ENCODE data around the gene AUTS2.

AUTS2 gene

DNA sequence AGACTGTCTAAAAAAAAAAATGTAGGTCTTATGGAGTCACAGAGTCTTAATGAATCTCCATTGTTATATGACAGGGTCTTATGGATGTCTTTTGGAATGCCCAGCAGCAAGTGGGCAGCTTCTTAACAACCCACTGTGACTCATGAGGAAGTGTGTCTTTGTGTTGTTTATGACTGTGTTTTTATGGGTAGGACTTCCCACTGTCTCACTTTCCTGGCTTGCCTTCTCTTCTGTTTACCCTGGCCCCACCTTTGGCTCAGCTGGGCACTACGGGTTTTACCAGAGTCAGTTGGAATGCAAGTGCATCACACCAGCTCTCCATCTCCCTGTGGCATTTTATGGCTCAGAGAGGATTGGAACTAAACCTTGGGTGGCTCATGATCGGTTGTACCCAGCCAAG lies 580.5 kb downstream of the AUTS2 start:
- Histone ChIP-seq H2AK5ac (ENCODE audit: low read length) (no peak overlapping the region), H3K4me1 (ENCODE audit: control insufficient read depth, low read depth, low read length) (peaks cover 3% of the 10 kb centered on the region), H3K27ac (ENCODE audit: low read depth, low read length) (no peak overlapping the region), H3K4me2 (ENCODE audit: low read length) (no peak overlapping the region), H2BK120ac (ENCODE audit: low read depth, low read length) (no peak overlapping the region), H3K79me1 (ENCODE audit: low read length) (no peaks in the 10 kb centered on the region), H3K36me3 (ENCODE audit: control insufficient read depth, insufficient read depth, low read length) (no peaks in the 10 kb centered on the region), H3K4ac (ENCODE audit: low read depth, low read length) (no peak overlapping the region), H3K27me3 (ENCODE audit: insufficient read depth, low read length, poor library complexity) (no peaks in the 10 kb centered on the region), H3K9ac (ENCODE audit: low read length) (no peak overlapping the region), H3K23ac (ENCODE audit: low read length) (no peak overlapping the region), H3K56ac (ENCODE audit: low read length) (no peak overlapping the region), H3K18ac (ENCODE audit: low read length) (no peak overlapping the region), H3K4me3 (ENCODE audit: low read length) (no peak overlapping the region), H4K8ac (ENCODE audit: low read depth, low read length) (no peak overlapping the region), H2BK5ac (ENCODE audit: low read length) (no peak overlapping the region), H2BK15ac (replicated peaks; ENCODE audit: low read depth) (no peak overlapping the region), H3K79me2 (ENCODE audit: control insufficient read depth, insufficient read depth, low read length) (no peaks in the 10 kb centered on the region), H4K5ac (ENCODE audit: low read length) (no peak overlapping the region)
- DNase-seq = no peak
- no CpG with 5 or more reads among the region's 2 CpGs for WGBS (ENCODE audit: extremely low coverage, insufficient coverage, low lambda C conversion rate)

DNA sequence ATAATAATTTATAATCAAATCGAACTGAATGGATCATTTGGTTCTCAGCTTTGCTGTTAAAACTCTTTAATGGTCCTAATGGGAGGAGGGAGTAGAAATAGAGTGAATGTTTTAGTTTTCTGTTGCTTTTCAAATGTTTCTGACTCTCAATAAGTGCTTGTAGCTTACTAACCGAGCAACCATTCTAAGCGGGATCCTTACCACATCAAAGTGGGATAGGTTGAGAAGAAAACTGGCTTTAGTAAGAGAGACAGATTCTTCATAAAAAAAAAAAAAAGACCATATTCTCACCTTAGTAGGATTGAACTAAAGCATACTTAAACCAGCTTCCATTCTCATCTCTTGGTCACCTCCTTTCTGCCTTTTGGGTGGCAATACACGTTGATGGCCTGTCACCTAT lies 584.2 kb downstream of the AUTS2 start:
- H3K27me3 ChIP-seq (ENCODE audit: insufficient read depth, low read length, poor library complexity) = no peaks in the 10 kb centered on the region
- DNase-seq = no peak
- no peak overlapping the region for H3K18ac ChIP-seq (ENCODE audit: low read length)
- no peak overlapping the region for H3K4ac ChIP-seq (ENCODE audit: low read depth, low read length)
- H4K8ac ChIP-seq (ENCODE audit: low read depth, low read length) = no peak overlapping the region
- no peak overlapping the region for H4K5ac ChIP-seq (ENCODE audit: low read length)
- H3K56ac ChIP-seq (ENCODE audit: low read length) = no peak overlapping the region
- no CpG with 5 or more reads among the region's 4 CpGs for WGBS (ENCODE audit: extremely low coverage, insufficient coverage, low lambda C conversion rate)
- no peak overlapping the region for H3K27ac ChIP-seq (ENCODE audit: low read depth, low read length)
- H2BK15ac ChIP-seq (replicated peaks; ENCODE audit: low read depth) = no peak overlapping the region
- H3K9ac ChIP-seq (ENCODE audit: low read length) = no peak overlapping the region
- no peaks in the 10 kb centered on the region for H3K79me2 ChIP-seq (ENCODE audit: control insufficient read depth, insufficient read depth, low read length)
- H3K4me2 ChIP-seq (ENCODE audit: low read length) = no peak overlapping the region
- H2BK120ac ChIP-seq (ENCODE audit: low read depth, low read length) = no peak overlapping the region
- H3K4me3 ChIP-seq (ENCODE audit: low read length) = no peak overlapping the region
- H3K4me1 ChIP-seq (ENCODE audit: control insufficient read depth, low read depth, low read length) = peaks cover 3% of the 10 kb centered on the region
- no peaks in the 10 kb centered on the region for H3K79me1 ChIP-seq (ENCODE audit: low read length)
- no peaks in the 10 kb centered on the region for H3K36me3 ChIP-seq (ENCODE audit: control insufficient read depth, insufficient read depth, low read length)
- no peak overlapping the region for H2AK5ac ChIP-seq (ENCODE audit: low read length)
- H3K23ac ChIP-seq (ENCODE audit: low read length) = no peak overlapping the region
- no peak overlapping the region for H2BK5ac ChIP-seq (ENCODE audit: low read length)

DNA sequence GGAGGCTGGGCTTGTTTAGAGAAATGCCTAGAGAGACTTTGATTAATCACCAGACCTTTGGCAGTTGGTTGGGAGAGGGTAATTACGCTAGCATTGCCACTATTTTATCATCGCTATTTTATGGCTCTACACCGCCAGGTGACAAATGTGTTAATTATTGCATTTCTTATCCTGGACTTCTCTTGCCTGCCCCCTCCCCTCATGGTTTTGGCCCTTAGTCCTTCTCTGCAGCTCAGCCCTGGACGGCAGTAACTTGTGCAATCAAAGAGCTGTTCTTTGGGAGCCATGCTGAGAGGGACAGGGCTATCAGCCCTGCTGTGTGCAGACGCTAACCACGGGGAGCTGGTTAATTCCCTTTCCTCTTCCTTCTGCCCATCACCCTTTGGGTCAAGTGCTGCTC lies 585.0 kb downstream of the AUTS2 start:
- no peak overlapping the region for H4K8ac ChIP-seq (ENCODE audit: low read depth, low read length)
- H3K18ac ChIP-seq (ENCODE audit: low read length) = no peak overlapping the region
- no peaks in the 10 kb centered on the region for H3K79me2 ChIP-seq (ENCODE audit: control insufficient read depth, insufficient read depth, low read length)
- no peak overlapping the region for H3K27ac ChIP-seq (ENCODE audit: low read depth, low read length)
- no peaks in the 10 kb centered on the region for H3K79me1 ChIP-seq (ENCODE audit: low read length)
- no CpG with 5 or more reads among the region's 6 CpGs for WGBS (ENCODE audit: extremely low coverage, insufficient coverage, low lambda C conversion rate)
- H3K36me3 ChIP-seq (ENCODE audit: control insufficient read depth, insufficient read depth, low read length) = no peaks in the 10 kb centered on the region
- H3K9ac ChIP-seq (ENCODE audit: low read length) = no peak overlapping the region
- no peak overlapping the region for H2BK5ac ChIP-seq (ENCODE audit: low read length)
- no peak overlapping the region for H4K5ac ChIP-seq (ENCODE audit: low read length)
- no peak overlapping the region for H3K56ac ChIP-seq (ENCODE audit: low read length)
- H2BK120ac ChIP-seq (ENCODE audit: low read depth, low read length) = no peak overlapping the region
- DNase-seq = peak; percentile 66
- no peak overlapping the region for H3K4ac ChIP-seq (ENCODE audit: low read depth, low read length)
- no peak overlapping the region for H3K4me2 ChIP-seq (ENCODE audit: low read length)
- H3K4me3 ChIP-seq (ENCODE audit: low read length) = no peak overlapping the region
- H3K4me1 ChIP-seq (ENCODE audit: control insufficient read depth, low read depth, low read length) = peaks cover 3% of the 10 kb centered on the region
- no peak overlapping the region for H2AK5ac ChIP-seq (ENCODE audit: low read length)
- no peak overlapping the region for H3K23ac ChIP-seq (ENCODE audit: low read length)
- H3K27me3 ChIP-seq (ENCODE audit: insufficient read depth, low read length, poor library complexity) = no peaks in the 10 kb centered on the region
- no peak overlapping the region for H2BK15ac ChIP-seq (replicated peaks; ENCODE audit: low read depth)

DNA sequence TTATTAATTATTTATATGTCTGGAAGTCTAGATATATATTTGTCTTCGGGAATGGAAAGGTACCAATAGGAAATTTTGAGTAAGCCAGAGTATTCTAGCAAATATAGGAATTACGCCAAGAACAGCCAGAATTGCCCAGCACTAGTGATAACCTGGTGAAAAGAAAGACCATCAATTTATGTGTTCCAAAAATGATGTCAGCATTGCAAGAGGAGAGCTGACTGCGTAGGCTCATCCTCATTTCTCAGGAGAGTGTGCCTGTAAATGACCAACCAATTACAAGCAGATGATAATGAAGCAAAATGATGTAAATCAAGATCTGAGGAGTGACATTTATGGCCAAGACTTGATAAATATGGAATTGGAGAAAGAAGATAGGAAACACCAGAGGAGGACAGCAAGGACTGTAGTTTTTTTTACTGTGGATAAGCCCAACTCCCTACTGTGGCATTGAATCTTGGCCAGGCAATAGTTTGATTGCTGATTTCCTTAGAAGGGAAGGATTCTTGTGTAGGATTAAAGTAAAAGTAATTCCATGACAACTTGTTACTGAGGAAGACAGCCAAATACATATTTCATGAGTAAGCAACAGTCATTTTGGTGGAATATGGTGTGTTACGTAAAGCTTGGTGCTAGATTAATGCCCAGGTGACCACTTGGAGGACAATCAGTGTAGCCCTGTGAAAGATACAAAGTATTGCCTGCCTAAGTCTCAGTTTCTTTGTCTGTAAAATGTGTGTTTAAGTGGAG lies 590.8 kb downstream of the AUTS2 start:
- H3K4me2 ChIP-seq (ENCODE audit: low read length) = no peak overlapping the region
- H3K79me2 ChIP-seq (ENCODE audit: control insufficient read depth, insufficient read depth, low read length) = no peaks in the 10 kb centered on the region
- H3K18ac ChIP-seq (ENCODE audit: low read length) = no peak overlapping the region
- H4K8ac ChIP-seq (ENCODE audit: low read depth, low read length) = no peak overlapping the region
- no peak overlapping the region for H2BK5ac ChIP-seq (ENCODE audit: low read length)
- H2BK15ac ChIP-seq (replicated peaks; ENCODE audit: low read depth) = no peak overlapping the region
- no peak overlapping the region for H3K4ac ChIP-seq (ENCODE audit: low read depth, low read length)
- DNase-seq = no peak
- no peak overlapping the region for H3K56ac ChIP-seq (ENCODE audit: low read length)
- H3K27me3 ChIP-seq (ENCODE audit: insufficient read depth, low read length, poor library complexity) = no peaks in the 10 kb centered on the region
- H3K27ac ChIP-seq (ENCODE audit: low read depth, low read length) = no peak overlapping the region
- no peak overlapping the region for H2AK5ac ChIP-seq (ENCODE audit: low read length)
- no peak overlapping the region for H3K23ac ChIP-seq (ENCODE audit: low read length)
- no CpG with 5 or more reads among the region's 4 CpGs for WGBS (ENCODE audit: extremely low coverage, insufficient coverage, low lambda C conversion rate)
- no peak overlapping the region for H4K5ac ChIP-seq (ENCODE audit: low read length)
- H3K4me3 ChIP-seq (ENCODE audit: low read length) = no peak overlapping the region
- H3K4me1 ChIP-seq (ENCODE audit: control insufficient read depth, low read depth, low read length) = no peaks in the 10 kb centered on the region
- H3K36me3 ChIP-seq (ENCODE audit: control insufficient read depth, insufficient read depth, low read length) = no peaks in the 10 kb centered on the region
- no peak overlapping the region for H2BK120ac ChIP-seq (ENCODE audit: low read depth, low read length)
- no peaks in the 10 kb centered on the region for H3K79me1 ChIP-seq (ENCODE audit: low read length)
- H3K9ac ChIP-seq (ENCODE audit: low read length) = no peak overlapping the region

DNA sequence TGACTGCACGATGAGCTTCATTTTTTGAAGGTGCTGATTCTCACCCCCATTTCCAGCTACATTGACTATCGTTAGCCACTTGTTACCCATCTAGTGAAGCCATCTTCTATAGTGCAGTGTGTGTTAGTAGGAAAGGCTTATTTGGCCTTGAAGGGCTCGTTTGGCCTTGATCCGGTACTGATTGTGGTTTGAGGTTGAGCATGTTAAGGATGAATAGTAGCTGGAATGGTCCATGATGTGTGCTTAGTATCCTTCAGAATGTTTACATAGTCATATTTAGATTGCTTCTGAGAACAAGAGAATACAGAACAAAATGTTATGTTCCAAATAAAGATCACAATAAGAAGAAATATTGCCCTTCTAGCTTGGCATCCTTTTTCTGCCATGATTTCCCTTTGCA lies 591.5 kb downstream of the AUTS2 start:
- DNase-seq = no peak
- H3K27me3 ChIP-seq (ENCODE audit: insufficient read depth, low read length, poor library complexity) = no peaks in the 10 kb centered on the region
- no peak overlapping the region for H4K5ac ChIP-seq (ENCODE audit: low read length)
- H2BK5ac ChIP-seq (ENCODE audit: low read length) = no peak overlapping the region
- no peak overlapping the region for H2BK120ac ChIP-seq (ENCODE audit: low read depth, low read length)
- no peak overlapping the region for H3K4me2 ChIP-seq (ENCODE audit: low read length)
- no peak overlapping the region for H3K9ac ChIP-seq (ENCODE audit: low read length)
- no peak overlapping the region for H2AK5ac ChIP-seq (ENCODE audit: low read length)
- H3K23ac ChIP-seq (ENCODE audit: low read length) = no peak overlapping the region
- no peaks in the 10 kb centered on the region for H3K79me1 ChIP-seq (ENCODE audit: low read length)
- no peak overlapping the region for H3K18ac ChIP-seq (ENCODE audit: low read length)
- no peak overlapping the region for H3K27ac ChIP-seq (ENCODE audit: low read depth, low read length)
- H3K4ac ChIP-seq (ENCODE audit: low read depth, low read length) = no peak overlapping the region
- no peak overlapping the region for H3K4me3 ChIP-seq (ENCODE audit: low read length)
- no CpG with 5 or more reads among the region's 4 CpGs for WGBS (ENCODE audit: extremely low coverage, insufficient coverage, low lambda C conversion rate)
- H2BK15ac ChIP-seq (replicated peaks; ENCODE audit: low read depth) = no peak overlapping the region
- H3K36me3 ChIP-seq (ENCODE audit: control insufficient read depth, insufficient read depth, low read length) = no peaks in the 10 kb centered on the region
- no peak overlapping the region for H3K56ac ChIP-seq (ENCODE audit: low read length)
- H3K4me1 ChIP-seq (ENCODE audit: control insufficient read depth, low read depth, low read length) = no peaks in the 10 kb centered on the region
- no peak overlapping the region for H4K8ac ChIP-seq (ENCODE audit: low read depth, low read length)
- no peaks in the 10 kb centered on the region for H3K79me2 ChIP-seq (ENCODE audit: control insufficient read depth, insufficient read depth, low read length)

DNA sequence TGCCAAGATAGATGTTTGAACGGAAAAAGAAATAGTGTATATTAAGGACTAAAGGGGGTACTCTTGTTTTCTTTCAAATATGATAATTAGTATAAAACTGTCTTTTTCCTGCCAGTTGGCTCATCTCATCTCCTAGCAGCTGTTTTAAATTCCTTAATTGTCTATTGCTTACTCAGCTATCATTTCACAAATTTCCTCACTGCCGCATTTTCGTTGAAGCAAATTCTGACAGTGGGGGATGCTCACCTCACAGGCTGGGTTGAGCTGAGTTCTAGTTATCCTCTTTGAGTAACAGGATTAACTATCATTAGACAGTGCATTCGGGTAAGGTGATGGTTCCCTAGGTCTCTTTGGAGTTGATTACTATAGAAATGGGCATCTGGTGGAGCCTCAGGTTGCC lies 592.0 kb downstream of the AUTS2 start:
- DNase-seq = no peak

More for the DNA sequence above, 592.0 kb downstream of the AUTS2 start:
- Histone ChIP-seq H3K27ac (ENCODE audit: low read depth, low read length) (no peak overlapping the region), H3K9ac (ENCODE audit: low read length) (no peak overlapping the region), H3K4me2 (ENCODE audit: low read length) (no peak overlapping the region), H2BK120ac (ENCODE audit: low read depth, low read length) (no peak overlapping the region), H3K18ac (ENCODE audit: low read length) (no peak overlapping the region), H3K79me1 (ENCODE audit: low read length) (no peaks in the 10 kb centered on the region), H3K4me1 (ENCODE audit: control insufficient read depth, low read depth, low read length) (no peaks in the 10 kb centered on the region), H4K8ac (ENCODE audit: low read depth, low read length) (no peak overlapping the region), H2BK15ac (replicated peaks; ENCODE audit: low read depth) (no peak overlapping the region), H3K56ac (ENCODE audit: low read length) (no peak overlapping the region), H2AK5ac (ENCODE audit: low read length) (no peak overlapping the region), H2BK5ac (ENCODE audit: low read length) (no peak overlapping the region), H3K79me2 (ENCODE audit: control insufficient read depth, insufficient read depth, low read length) (no peaks in the 10 kb centered on the region), H3K4me3 (ENCODE audit: low read length) (no peak overlapping the region), H3K27me3 (ENCODE audit: insufficient read depth, low read length, poor library complexity) (no peaks in the 10 kb centered on the region), H3K36me3 (ENCODE audit: control insufficient read depth, insufficient read depth, low read length) (no peaks in the 10 kb centered on the region), H3K4ac (ENCODE audit: low read depth, low read length) (no peak overlapping the region), H3K23ac (ENCODE audit: low read length) (no peak overlapping the region), H4K5ac (ENCODE audit: low read length) (no peak overlapping the region)
- WGBS (ENCODE audit: extremely low coverage, insufficient coverage, low lambda C conversion rate) = no CpG with 5 or more reads among the region's 4 CpGs

Data from mesendoderm (in vitro differentiated cells).